Activated CD4-positive, alpha-beta T cell treated with anti-CD3 and anti-CD28 coated beads for 4 hours (primary cell): ENCODE results near the gene PPP3R1.
"Not testable (repeated sequence)": the region's sequence is repeated elsewhere in the genome, so short reads cannot be mapped to it uniquely, and the experiment has no call there.

Experiments
- DNase-seq, 2 donors: peaks; one replicate each; pipeline ENCODE4 v3.0.0-alpha.2; 2020

Gene PPP3R1

DNA sequence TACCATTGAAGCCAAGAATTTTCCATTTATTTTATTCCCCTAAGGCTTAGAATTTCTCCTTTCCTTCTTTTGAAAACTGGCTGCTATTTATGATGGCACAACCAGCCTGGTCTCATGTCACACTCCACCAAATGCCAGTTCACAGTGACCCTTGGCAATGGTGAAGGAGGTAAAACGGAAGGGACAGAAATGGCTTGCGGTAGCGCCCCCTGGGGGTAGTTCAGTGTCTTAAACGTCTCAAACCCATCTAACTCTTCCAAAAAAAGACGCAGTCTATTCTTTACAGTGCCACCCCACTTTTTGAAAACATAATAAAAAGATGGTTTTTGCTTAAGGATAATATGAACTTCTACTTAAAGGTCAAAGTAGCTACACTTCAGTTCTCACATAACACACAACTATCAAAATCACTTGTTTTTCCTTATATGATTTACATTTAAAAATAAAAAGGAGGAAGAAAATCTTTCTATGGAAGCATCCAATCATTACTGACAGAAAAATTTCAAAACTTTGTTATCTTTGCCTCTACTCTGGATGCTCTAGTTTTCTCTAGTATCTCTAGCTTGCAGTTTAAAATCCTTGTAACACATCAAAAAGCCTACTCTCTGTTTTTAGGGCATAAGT is 66.7 kb downstream of the PPP3R1 start:
- DNase-seq, result peak; percentile 48 to 54

GRCh38 chr2:68182902-68183301 is 69.4 kb downstream of the PPP3R1 start:
- no peak for DNase-seq

GRCh38 chr2:68178954-68179627 is 73.2 kb downstream of the PPP3R1 start:
- DNase-seq, result no peak

DNA sequence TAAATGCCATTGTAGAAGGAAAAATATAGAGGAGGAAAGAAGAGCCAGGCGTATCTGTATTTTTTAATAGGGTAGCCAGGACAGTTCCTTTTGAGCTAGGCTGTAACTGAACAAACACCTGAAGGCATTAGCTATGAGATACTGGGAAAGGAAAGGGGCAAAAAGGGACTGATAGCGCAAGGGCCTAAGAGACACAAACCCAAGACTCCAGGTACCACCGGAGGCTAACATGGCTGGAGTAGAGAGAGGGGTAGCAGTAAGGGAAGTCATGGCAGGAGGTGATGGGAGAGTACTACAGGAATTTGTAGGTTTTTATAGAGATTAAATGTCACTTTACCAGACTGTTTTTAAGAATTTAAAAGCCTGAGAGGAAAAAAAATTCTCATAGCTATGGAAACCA is 73.9 kb downstream of the PPP3R1 start:
- DNase-seq, result no peak

GRCh38 chr2:68177541-68177940 is 74.8 kb downstream of the PPP3R1 start:
- no peak for DNase-seq

DNA sequence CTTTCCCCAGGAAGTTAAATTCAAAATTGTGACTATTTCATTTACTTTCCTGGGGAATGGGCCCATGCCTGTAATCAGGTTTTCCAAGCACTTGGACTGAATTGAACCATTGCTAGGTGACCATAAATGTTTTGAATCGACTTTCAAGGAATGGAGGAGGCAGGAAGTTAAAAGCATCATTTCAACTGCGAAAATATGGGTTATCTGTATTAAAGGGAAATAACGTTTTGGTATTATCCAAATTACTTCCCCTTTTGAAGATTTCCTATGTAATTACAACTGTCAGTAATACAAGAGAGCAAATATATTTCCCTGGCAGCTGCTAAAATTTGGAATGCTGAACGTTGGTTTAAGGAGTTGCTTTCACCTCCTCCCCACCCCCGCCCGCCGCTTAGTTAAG is 75.7 kb downstream of the PPP3R1 start:
- DNase-seq, result no peak

DNA sequence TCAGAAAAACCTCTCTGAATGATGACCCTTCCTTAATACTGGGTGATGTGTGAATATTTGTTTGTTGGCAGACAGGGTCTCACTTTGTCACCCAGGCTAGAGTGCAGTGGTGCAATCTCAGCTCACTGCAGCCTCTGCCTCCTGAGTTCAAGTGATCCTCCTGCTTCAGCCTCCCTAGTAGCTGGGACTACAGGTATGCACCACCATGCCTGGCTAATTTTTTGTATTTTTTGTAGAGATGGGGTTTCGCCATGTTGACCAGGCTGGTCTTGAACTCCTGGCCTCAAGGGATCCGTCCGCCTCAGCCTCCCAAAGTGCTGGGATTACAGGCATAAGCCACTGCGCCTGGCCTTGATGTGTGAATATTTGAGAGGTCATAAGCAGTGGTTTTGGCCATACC is 77.1 kb downstream of the PPP3R1 start:
- not testable (repeated sequence) for DNase-seq

DNA sequence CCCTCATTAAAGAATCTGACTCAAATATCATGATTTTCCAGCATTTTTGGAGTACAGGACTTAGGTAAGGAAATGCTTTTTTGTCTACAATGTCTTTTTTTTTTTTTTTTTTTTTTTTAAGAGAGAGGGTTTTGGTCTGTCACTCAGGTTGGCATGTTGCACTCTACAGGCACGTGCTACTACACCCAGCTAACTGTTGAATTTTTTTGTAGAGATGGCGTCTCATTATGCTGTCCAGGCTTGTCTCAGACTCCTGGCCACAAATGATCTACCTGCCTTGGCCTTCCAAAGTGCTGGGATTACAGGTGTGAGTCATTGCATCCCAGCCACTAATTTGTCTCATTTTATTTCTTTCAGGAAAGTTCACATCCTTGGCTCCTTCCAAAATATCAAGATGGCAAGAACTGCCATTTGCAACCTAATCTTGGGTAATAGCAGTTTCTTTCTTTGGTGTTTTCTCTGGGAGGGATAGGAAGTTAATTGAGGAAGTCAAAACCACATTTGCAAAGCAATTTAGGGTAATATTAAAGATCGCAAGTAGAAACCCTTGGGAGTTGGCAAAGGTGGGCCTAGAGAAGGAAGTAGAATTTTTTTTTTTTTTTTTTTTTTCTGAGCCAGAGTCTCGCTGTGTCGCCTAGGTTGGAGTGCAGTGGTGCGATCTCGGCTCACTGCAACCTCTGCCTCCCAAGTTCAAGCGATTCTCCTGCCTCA is 79.2 kb downstream of the PPP3R1 start:
- no peak for DNase-seq

DNA sequence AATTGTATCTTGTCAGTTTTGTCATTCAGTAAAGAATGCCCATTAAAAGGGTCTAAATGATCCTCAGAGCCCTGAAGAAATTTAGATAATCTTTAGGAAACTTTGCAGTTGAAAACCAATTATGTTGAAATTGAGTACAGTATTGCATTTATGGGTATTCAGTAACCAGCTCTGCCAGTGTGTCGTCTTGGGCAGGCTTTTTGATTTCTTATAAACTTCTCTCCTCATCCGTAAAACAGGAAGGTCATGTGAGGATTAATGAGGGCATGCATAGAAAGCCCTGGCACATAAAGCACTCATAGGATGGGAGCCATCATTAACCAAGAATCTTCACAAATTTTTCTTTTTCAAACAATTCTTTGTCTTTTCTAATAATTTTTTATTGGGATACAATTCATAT is 79.8 kb downstream of the PPP3R1 start:
- no peak for DNase-seq

- no peak for DNase-seq
These were observed 80.6 kb downstream of the PPP3R1 start for GRCh38 chr2:68171684-68172083.

GRCh38 chr2:68171146-68171545 is 81.2 kb downstream of the PPP3R1 start:
- DNase-seq, result no peak

- DNase-seq, result no peak
These were observed 83.0 kb downstream of the PPP3R1 start for GRCh38 chr2:68169308-68169707.

GRCh38 chr2:68167186-68167585 is 85.1 kb downstream of the PPP3R1 start:
- no peak for DNase-seq

- no peak for DNase-seq
These were observed 88.7 kb downstream of the PPP3R1 start for GRCh38 chr2:68163641-68164040.

- DNase-seq, result no peak
These were observed 94.2 kb downstream of the PPP3R1 start for GRCh38 chr2:68158134-68158447.

DNA sequence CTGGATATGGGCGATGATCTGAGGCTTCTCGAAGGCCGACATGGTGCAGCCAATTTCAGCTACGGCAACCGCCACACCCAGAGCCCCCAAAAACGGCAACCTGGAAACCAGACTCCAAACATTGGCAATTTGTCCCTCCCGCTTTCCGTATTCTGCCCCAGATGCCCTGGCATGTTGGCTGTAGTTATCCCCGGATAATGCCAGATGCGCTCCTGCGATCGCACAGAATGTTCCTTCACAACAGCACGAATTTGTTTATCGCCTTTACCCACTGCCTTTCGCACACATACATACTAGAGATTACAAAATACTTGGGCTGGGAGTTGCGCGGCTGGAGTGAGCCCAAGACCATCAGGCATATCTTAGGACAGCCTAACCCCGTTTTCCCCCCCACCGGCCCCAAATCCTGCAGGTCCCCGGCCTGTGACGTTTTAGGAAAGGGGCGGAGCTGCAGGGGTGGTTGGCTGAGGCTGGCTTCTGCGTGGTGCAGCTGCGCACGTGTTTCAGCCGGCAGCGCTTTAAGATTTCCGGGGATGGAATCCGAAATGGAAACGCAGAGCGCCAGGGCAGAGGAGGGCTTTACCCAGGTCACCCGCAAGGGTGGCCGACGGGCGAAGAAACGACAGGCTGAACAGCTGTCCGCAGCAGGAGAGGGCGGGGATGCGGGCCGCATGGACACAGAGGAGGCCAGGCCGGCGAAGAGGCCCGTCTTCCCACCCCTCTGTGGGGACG is 94.8 kb downstream of the PPP3R1 start, which contains the start of gene PNO1:
TSS of gene PNO1 (plus strand) at position 487 of the 732 bp plus-strand sequence. CDS start at position 534, 47 bp downstream.
- DNase-seq, result peak; percentile 97 to 98

GRCh38 chr2:68157002-68157401 is 95.3 kb downstream of the PPP3R1 start:
- no peak for DNase-seq

- DNase-seq, result no peak
These were observed 95.9 kb downstream of the PPP3R1 start for GRCh38 chr2:68156419-68156818.

DNA sequence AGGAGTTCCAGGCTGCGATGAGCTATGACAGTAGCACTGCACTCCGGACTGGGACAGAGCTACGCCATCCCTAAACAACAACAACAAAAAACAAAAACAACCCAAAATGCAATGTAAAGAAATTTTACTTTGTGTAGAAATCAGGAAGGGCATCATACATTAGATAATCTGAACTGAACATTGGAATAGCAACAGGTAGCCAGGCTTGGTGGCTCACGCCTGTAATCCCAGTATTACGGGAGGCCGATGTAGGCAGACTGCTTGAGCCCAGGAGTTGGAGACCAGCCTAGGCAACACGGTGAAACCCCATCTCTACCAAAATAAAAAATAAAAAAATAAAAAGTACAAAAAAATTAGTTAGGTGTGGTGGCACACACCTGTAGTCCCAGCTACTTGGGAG is 96.7 kb downstream of the PPP3R1 start:
- DNase-seq, result no peak

GRCh38 chr2:68152681-68153347 is 99.5 kb downstream of the PPP3R1 start:
- DNase-seq, result no peak

- no peak for DNase-seq
These were observed 101.3 kb downstream of the PPP3R1 start for GRCh38 chr2:68151037-68151436.

- DNase-seq, result no peak
These were observed 110.5 kb downstream of the PPP3R1 start for GRCh38 chr2:68141875-68142274.
